Endothelial cell of umbilical vein (primary cell): ENCODE results near the gene RAD51B. TPM values are rescaled to one million over a fixed set of nuclear protein-coding genes. Genes with fewer than 3 reads are reported as not detected.

Experiments
- BruUV-seq: library from RNA; stranded (reverse); fragments of 400-500 nt; replicated peaks from 2 replicates; lab custom pipeline; 2021; lab: Mats Ljungman, UMichigan
- CTCF ChIA-PET: fragments of 300-600, 350-600 bp; sonication (Branson Sonifier 250); formaldehyde crosslinking; loops from one replicate; lab custom pipeline; 2021; ENCODE audit warnings: antibody characterized with exemption, inconsistent platforms; lab: Charles Lee
- POLR2A ChIA-PET: fragments of 300-600, 350-600 bp; sonication (Branson Sonifier 250); formaldehyde crosslinking; loops from one replicate; lab custom pipeline; 2021; ENCODE audit warnings: antibody characterized with exemption, inconsistent platforms; lab: Charles Lee
- DNase-seq: peaks from one replicate; pipeline ENCODE4 v3.0.0-alpha.2; 2011; ENCODE audit warnings: low read depth, low spot score
- FAIRE-seq: peaks from 2 replicates; lab custom pipeline; 2011; peaks lifted over from hg19 to GRCh38; lab: Jason Lieb, UNC
- H2AFZ ChIP-seq: 2 replicates; pipeline ENCODE4 v1.6.0; 2012; ENCODE audit warnings: low read depth, low read length, control low read depth, inconsistent platforms
- H3K27ac ChIP-seq: 2 replicates; pipeline ENCODE4 v1.5.1; 2011; ENCODE audit warnings: low read depth, mild to moderate bottlenecking, control low read depth, low read length, moderate library complexity; ENCODE audit not compliant: insufficient read depth
- H3K27me3 ChIP-seq, 2 experiments: 2 replicates each; pipeline versions ENCODE4 v1.6.0 to v1.6.1; 2011; ENCODE audit warnings: low read length in 2 of 2, mixed read lengths in 1 of 2; ENCODE audit not compliant: control insufficient read depth in 2 of 2, insufficient read depth in 2 of 2
- H3K36me3 ChIP-seq, 2 experiments: 2 replicates in 1 of 2; 3 replicates in 1 of 2; pipeline ENCODE4 v1.5.1; 2011; ENCODE audit warnings: low read length in 2 of 2, mild to moderate bottlenecking in 1 of 2, moderate library complexity in 1 of 2; ENCODE audit not compliant: control insufficient read depth in 2 of 2, insufficient read depth in 2 of 2; ENCODE audit errors: extremely low read depth in 1 of 2
- H3K4me1 ChIP-seq: 3 replicates; pipeline ENCODE4 v1.5.1; 2011; ENCODE audit warnings: mild to moderate bottlenecking, low read length; ENCODE audit not compliant: control insufficient read depth, insufficient read depth; ENCODE audit errors: extremely low read depth
- H3K4me2 ChIP-seq: 2 replicates; pipeline ENCODE4 v1.6.1; 2011; ENCODE audit warnings: low read length, control low read depth, mixed read lengths; ENCODE audit not compliant: insufficient read depth
- H3K4me3 ChIP-seq, 3 experiments: fragments of 200-600 bp in 1 of 3; sonication (generic), shearing (Covaris generic) in 1 of 3; replicated peaks in 1 of 3; 2 replicates each; pipeline ENCODE4 v1.5.1; 2011 to 2016; ENCODE audit warnings: control low read depth in 3 of 3, low read length in 3 of 3, mild to moderate bottlenecking in 2 of 3, inconsistent platforms in 1 of 3, low read depth in 1 of 3, moderate library complexity in 1 of 3; ENCODE audit not compliant: insufficient read depth in 1 of 3
- H3K79me2 ChIP-seq: 2 replicates; pipeline ENCODE4 v1.6.0; 2012; ENCODE audit warnings: low read length, inconsistent platforms; ENCODE audit not compliant: control insufficient read depth, insufficient read depth
- H3K9ac ChIP-seq: replicated peaks from 2 replicates; pipeline ENCODE3; 2011; ENCODE audit warnings: low read length, control low read depth; ENCODE audit not compliant: insufficient read depth; ENCODE audit errors: extremely low read depth
- H3K9me1 ChIP-seq: replicated peaks from 3 replicates; pipeline ENCODE4 v1.6.0; 2011; ENCODE audit warnings: mild to moderate bottlenecking, low read length; ENCODE audit not compliant: control insufficient read depth, insufficient read depth; ENCODE audit errors: extremely low read depth
- H3K9me3 ChIP-seq: replicated peaks from 2 replicates; pipeline ENCODE4 v1.5.1; 2012; ENCODE audit warnings: low read length, inconsistent platforms; ENCODE audit not compliant: control insufficient read depth, insufficient read depth
- H4K20me1 ChIP-seq: replicated peaks from 2 replicates; pipeline ENCODE3; 2011; ENCODE audit warnings: mild to moderate bottlenecking, low read length; ENCODE audit not compliant: control insufficient read depth, insufficient read depth; ENCODE audit errors: extremely low read depth
- EZH2 ChIP-seq: IDR thresholded peaks from 2 replicates; pipeline ENCODE4 v1.6.1; 2012; ENCODE audit warnings: borderline replicate concordance, low read depth, mild to moderate bottlenecking, moderate library complexity, low read length, inconsistent platforms; ENCODE audit not compliant: severe bottlenecking
- FOS ChIP-seq: IDR thresholded peaks from 2 replicates; pipeline ENCODE4 v1.6.1; 2011; ENCODE audit warnings: mild to moderate bottlenecking, low read length, moderate library complexity, borderline replicate concordance; ENCODE audit not compliant: insufficient read depth
- GATA2 ChIP-seq: IDR thresholded peaks from 2 replicates; pipeline ENCODE4 v1.7.0; 2011; ENCODE audit warnings: low read depth, mild to moderate bottlenecking, moderate library complexity, mixed read lengths, low read length; ENCODE audit not compliant: insufficient read length, insufficient read depth
- JUN ChIP-seq: IDR thresholded peaks from 2 replicates; pipeline ENCODE4 v1.6.1; 2011; ENCODE audit warnings: borderline replicate concordance, low read depth; ENCODE audit not compliant: insufficient read length, insufficient read depth
- MYC ChIP-seq: IDR thresholded peaks from one replicate; pipeline ENCODE4 v1.6.1; 2011; ENCODE audit warnings: mild to moderate bottlenecking, low read depth, low read length
- POLR2A ChIP-seq: IDR thresholded peaks from 2 replicates; pipeline ENCODE4 v1.6.1; 2012; ENCODE audit warnings: low read depth, mild to moderate bottlenecking, control low read depth, low read length
- POLR2AphosphoS5 ChIP-seq: IDR thresholded peaks from 2 replicates; pipeline ENCODE4 v1.6.1; 2012; ENCODE audit warnings: low read depth, mild to moderate bottlenecking, control low read depth, low read length, moderate library complexity; ENCODE audit not compliant: insufficient read depth
- dilution Hi-C: fragments of 300-500 bp; cut with MboI; formaldehyde crosslinking; loops from one replicate; pipeline ENCODE4 v1.15.0; 2019; ENCODE audit warnings: low sequenced_read_pairs; ENCODE audit not compliant: extremely low pct_ligation_motif_present
- intact Hi-C: fragments of 100-400 bp; cut with micrococcal nuclease; formaldehyde crosslinking; loops from one replicate; pipeline ENCODE4 v1.10.0; 2022
- polyA plus RNA-seq, 4 experiments: library from polyadenylated mRNA; depleted of rRNA in 3 of 4; stranded (reverse) in 3 of 4; unstranded in 1 of 4; fragments of >200 nt; gene quantifications; 2 replicates each; pipeline versions ENCODE4 v1.2.1 to v1.2.3, GENCODE V29; 2011 to 2012; ENCODE audit warnings: missing spikeins in 1 of 4
- total RNA-seq: library from RNA; stranded (reverse); gene quantifications from 2 replicates; pipeline ENCODE4 v1.2.3, GENCODE V29; 2021
- TF ChIP-seq, protein P1 (sequence below), 2 donors: IDR thresholded peaks; 1 replicate in 1 of 2; 2 replicates in 1 of 2; pipeline ENCODE4 v1.5.1; 2011; ENCODE audit warnings: low read length in 2 of 2, mild to moderate bottlenecking in 2 of 2, moderate library complexity in 2 of 2, control low read depth in 1 of 2, inconsistent platforms in 1 of 2, low read depth in 1 of 2; ENCODE audit not compliant: insufficient read depth in 1 of 2; ENCODE audit errors: extremely low read depth in 1 of 2
- TF ChIP-seq, protein P2 (sequence below): IDR thresholded peaks from 2 replicates; pipeline ENCODE4 v1.6.1; 2011; ENCODE audit not compliant: insufficient read depth, insufficient read length

The RAD51B gene
- total and polyA plus RNA-seq, 2 donors (not counting 3 experiments of a cell fraction or from before 2014, with no cell fraction given) = 3.9 to 19.0 TPM

DNA sequence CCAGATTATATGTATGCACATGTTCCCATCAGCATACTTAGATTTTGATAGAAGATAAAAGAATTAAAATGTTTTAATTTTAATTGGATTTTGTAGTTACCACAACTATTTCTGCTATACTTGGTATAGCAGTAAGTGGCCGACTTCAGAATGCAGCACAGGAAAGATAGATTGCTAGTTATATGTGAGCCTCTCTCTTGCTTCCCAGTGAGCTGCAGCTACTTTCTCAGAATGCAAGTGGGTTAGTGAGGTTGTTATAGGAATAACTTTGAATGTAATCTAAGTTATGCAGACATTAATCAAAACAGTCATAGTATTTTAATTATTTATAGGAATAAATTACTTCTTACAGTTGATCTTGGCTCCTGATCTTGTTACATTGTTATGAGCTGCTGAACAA is 240.6 kb downstream of the RAD51B start:
- no peak overlapping the region for H3K4me2 ChIP-seq
- TF ChIP-seq JUN (no peak), FOS (no peak), GATA2 (no peak), POLR2AphosphoS5 (no peak), MYC (no peak), EZH2 (no peak), POLR2A (no peak)
- TF ChIP-seq, protein P1, sequence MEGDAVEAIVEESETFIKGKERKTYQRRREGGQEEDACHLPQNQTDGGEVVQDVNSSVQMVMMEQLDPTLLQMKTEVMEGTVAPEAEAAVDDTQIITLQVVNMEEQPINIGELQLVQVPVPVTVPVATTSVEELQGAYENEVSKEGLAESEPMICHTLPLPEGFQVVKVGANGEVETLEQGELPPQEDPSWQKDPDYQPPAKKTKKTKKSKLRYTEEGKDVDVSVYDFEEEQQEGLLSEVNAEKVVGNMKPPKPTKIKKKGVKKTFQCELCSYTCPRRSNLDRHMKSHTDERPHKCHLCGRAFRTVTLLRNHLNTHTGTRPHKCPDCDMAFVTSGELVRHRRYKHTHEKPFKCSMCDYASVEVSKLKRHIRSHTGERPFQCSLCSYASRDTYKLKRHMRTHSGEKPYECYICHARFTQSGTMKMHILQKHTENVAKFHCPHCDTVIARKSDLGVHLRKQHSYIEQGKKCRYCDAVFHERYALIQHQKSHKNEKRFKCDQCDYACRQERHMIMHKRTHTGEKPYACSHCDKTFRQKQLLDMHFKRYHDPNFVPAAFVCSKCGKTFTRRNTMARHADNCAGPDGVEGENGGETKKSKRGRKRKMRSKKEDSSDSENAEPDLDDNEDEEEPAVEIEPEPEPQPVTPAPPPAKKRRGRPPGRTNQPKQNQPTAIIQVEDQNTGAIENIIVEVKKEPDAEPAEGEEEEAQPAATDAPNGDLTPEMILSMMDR (IDR thresholded peaks at IDR 0.05; ENCODE audit: extremely low read depth in 1 of 2, insufficient read depth in 1 of 2, low read depth in 1 of 2, low read length in 2 of 2) = no peak
- TF ChIP-seq, protein P2, sequence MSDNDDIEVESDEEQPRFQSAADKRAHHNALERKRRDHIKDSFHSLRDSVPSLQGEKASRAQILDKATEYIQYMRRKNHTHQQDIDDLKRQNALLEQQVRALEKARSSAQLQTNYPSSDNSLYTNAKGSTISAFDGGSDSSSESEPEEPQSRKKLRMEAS = no peak
- no peaks in the 10 kb centered on the region for H3K4me1 ChIP-seq
- no peaks in the 10 kb centered on the region for H3K79me2 ChIP-seq
- H3K9me1 ChIP-seq = no peaks in the 10 kb centered on the region
- no peaks in the 10 kb centered on the region for H3K9me3 ChIP-seq
- H4K20me1 ChIP-seq = no peaks in the 10 kb centered on the region
- H3K9ac ChIP-seq = no peak overlapping the region
- H3K27me3 ChIP-seq = no peaks in the 10 kb centered on the region
- no peak overlapping the region for H2AFZ ChIP-seq
- BruUV-seq = no TSS peak
- H3K4me3 ChIP-seq = no peak overlapping the region
- no peak overlapping the region for H3K27ac ChIP-seq
- FAIRE-seq = no peak
- POLR2A ChIA-PET = no interaction called here
- dilution Hi-C loops = no loop called here
- DNase-seq = no peak
- intact Hi-C loops = no loop called here
- H3K36me3 ChIP-seq = no peaks in the 10 kb centered on the region
- CTCF ChIA-PET = interaction anchor here (0.6 to 1.5 kb wide), 3 partner anchors 27 to 563 kb away, joined by 3 to 4 read pairs (median 3); no protein-coding TSS in a partner anchor
